ENCODE results near the gene EFHD2.

The EFHD2 gene

DNA sequence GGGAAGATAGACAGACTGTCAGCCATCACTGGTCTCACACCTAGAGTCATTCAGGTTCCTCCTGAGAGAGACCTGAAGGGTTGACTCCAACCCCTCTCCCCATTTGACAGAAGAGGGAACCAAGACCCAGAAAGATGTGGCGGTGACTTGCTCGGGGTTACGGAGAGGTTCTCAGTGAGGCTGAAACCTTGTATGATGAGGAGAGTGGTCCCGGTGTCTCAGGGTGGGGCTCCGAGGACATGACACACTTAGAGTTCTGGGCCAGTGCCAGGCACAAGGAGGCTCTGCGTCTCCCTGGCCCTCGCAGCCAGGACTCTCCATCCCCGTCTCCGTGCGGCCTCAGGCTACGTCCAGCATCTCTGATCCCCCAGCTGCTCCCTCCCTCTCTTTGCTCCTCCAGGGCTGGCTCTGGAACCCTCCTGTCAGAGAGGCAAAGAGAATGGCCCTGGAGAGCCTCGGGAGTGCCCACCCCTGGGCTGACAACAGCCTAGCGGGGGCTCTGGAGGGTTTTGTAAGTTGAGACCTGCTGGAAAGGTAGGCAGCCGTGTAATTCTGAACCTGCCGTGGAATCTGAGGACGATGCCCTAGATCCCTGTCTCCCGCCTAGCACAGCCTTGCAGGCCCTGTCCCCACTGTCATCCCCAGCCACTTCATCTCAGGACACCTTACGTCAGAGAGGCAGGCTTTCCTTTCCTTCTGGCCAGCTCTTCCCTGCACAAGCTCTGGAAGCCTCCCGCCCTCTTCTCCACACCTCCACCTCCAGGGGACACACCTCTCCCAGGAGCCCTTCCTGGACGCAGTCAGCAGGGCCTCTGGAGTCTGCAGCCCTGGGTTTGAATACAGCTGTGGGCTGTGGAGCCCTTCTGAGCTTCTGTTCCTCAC is 4.1 kb downstream of the EFHD2 start:
- TF ChIP-seq CTCF (IDR thresholded peaks at IDR 0.05; ENCODE audit: insufficient read depth, low read depth, low read length, missing control alignments): no peak
- no peak overlapping the region for H3K4me3 ChIP-seq (ENCODE audit: low read length)
- DNase-seq (ENCODE audit: low read depth): no peak

GRCh38 chr1:15414445-15414983 is 4.8 kb downstream of the EFHD2 start:
- DNase-seq (ENCODE audit: low read depth): no peak
- TF ChIP-seq CTCF (IDR thresholded peaks at IDR 0.05; ENCODE audit: insufficient read depth, low read depth, low read length, missing control alignments): no peak
- no peak overlapping the region for H3K4me3 ChIP-seq (ENCODE audit: low read length)

GRCh38 chr1:15417059-15417934 is 7.6 kb downstream of the EFHD2 start:
- no peak overlapping the region for H3K4me3 ChIP-seq (ENCODE audit: low read length)
- TF ChIP-seq CTCF (IDR thresholded peaks at IDR 0.05; ENCODE audit: insufficient read depth, low read depth, low read length, missing control alignments): no peak
- peak; percentile 86 for DNase-seq (ENCODE audit: low read depth)

- peak; percentile 96 for DNase-seq (ENCODE audit: low read depth)
- no peak overlapping the region for H3K4me3 ChIP-seq (ENCODE audit: low read length)
- TF ChIP-seq CTCF (IDR thresholded peaks at IDR 0.05; ENCODE audit: insufficient read depth, low read depth, low read length, missing control alignments): no peak
Observed at GRCh38 chr1:15418806-15419515, 9.3 kb downstream of the EFHD2 start.

- TF ChIP-seq CTCF (IDR thresholded peaks at IDR 0.05; ENCODE audit: insufficient read depth, low read depth, low read length, missing control alignments): no peak
- H3K4me3 ChIP-seq (ENCODE audit: low read length): no peak overlapping the region
- DNase-seq (ENCODE audit: low read depth): no peak
Observed at GRCh38 chr1:15420853-15421465, 11.3 kb downstream of the EFHD2 start.

GRCh38 chr1:15422871-15423270 is 13.2 kb downstream of the EFHD2 start:
- TF ChIP-seq CTCF (IDR thresholded peaks at IDR 0.05; ENCODE audit: insufficient read depth, low read depth, low read length, missing control alignments): no peak
- DNase-seq (ENCODE audit: low read depth): no peak

More at GRCh38 chr1:15422871-15423270, 13.2 kb downstream of the EFHD2 start:
- H3K4me3 ChIP-seq (ENCODE audit: low read length): no peak overlapping the region

Data from epithelial cell of esophagus (primary cell).